Progenitor cell of endocrine pancreas (in vitro differentiated cells): ENCODE measurements around the gene UBE2G2. TPM values are rescaled to one million over a fixed set of nuclear protein-coding genes. Genes with fewer than 3 reads are reported as not detected.

Source experiments
- DNase-seq: peaks from one replicate; pipeline ENCODE4 v3.0.0; 2021; ENCODE audit warnings: low spot score; ENCODE audit not compliant: unreplicated experiment
- H3K27ac Mint-ChIP-seq: 2 replicates; pipeline ENCODE4 v1.8.0; 2021; ENCODE audit warnings: mild to moderate bottlenecking, moderate library complexity, mixed read lengths
- H3K27me3 Mint-ChIP-seq: 2 replicates; pipeline ENCODE4 v1.8.0; 2021; ENCODE audit warnings: mixed read lengths
- H3K36me3 Mint-ChIP-seq: 2 replicates; pipeline ENCODE4 v1.8.0; 2022; ENCODE audit warnings: mixed read lengths; ENCODE audit not compliant: insufficient read depth
- H3K4me1 Mint-ChIP-seq: 2 replicates; pipeline ENCODE4 v1.8.0; 2021; ENCODE audit warnings: low read depth, mixed read lengths
- H3K4me3 Mint-ChIP-seq: 2 replicates; pipeline ENCODE4 v1.8.0; 2021; ENCODE audit warnings: low read depth, mild to moderate bottlenecking, moderate library complexity, mixed read lengths
- H3K9me3 Mint-ChIP-seq: 2 replicates; pipeline ENCODE4 v1.8.0; 2021; ENCODE audit warnings: low read depth, mixed read lengths
- total RNA-seq: library from RNA; stranded (reverse); gene quantifications from 2 replicates; pipeline ENCODE4 v1.2.1, GENCODE V29; 2021
- TF ChIP-seq, protein P1 (sequence below): fragments of 200-600 bp; sonication (generic); IDR thresholded peaks from one replicate; pipeline ENCODE4 v1.5.0; 2021; ENCODE audit warnings: antibody characterized with exemption, mild to moderate bottlenecking; ENCODE audit not compliant: unreplicated experiment

The UBE2G2 gene
- total RNA-seq, 1 donor from 2014 or later = 78.7 TPM

DNA sequence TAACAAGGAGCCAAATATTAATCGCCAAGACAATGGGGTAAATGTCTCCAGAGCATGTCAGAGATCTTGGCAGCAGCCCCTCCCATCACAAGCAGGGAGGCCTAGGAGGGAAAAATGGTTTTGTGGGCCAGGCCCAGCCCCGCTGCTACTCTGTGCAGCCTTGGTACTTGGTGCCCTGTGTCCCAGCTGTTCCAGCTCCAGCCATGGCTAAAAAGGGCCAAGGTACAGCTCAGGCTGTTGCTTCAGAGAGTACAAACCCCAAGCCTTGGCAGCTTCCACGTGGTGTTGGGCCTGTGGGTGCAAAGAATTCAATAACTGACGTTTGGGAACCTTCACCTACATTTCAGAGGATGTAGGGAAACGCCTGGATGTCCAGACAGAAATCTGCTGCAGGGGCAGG lies 10.4 kb downstream of the UBE2G2 start:
- Mint-ChIP-seq H3K27me3 (no peaks in the 10 kb centered on the region), H3K4me3 (no peak overlapping the region), H3K27ac (no peak overlapping the region), H3K4me1 (peaks cover 11% of the 10 kb centered on the region), H3K36me3 (peaks cover 6% of the 10 kb centered on the region), H3K9me3 (no peaks in the 10 kb centered on the region)
- TF ChIP-seq, protein P1, sequence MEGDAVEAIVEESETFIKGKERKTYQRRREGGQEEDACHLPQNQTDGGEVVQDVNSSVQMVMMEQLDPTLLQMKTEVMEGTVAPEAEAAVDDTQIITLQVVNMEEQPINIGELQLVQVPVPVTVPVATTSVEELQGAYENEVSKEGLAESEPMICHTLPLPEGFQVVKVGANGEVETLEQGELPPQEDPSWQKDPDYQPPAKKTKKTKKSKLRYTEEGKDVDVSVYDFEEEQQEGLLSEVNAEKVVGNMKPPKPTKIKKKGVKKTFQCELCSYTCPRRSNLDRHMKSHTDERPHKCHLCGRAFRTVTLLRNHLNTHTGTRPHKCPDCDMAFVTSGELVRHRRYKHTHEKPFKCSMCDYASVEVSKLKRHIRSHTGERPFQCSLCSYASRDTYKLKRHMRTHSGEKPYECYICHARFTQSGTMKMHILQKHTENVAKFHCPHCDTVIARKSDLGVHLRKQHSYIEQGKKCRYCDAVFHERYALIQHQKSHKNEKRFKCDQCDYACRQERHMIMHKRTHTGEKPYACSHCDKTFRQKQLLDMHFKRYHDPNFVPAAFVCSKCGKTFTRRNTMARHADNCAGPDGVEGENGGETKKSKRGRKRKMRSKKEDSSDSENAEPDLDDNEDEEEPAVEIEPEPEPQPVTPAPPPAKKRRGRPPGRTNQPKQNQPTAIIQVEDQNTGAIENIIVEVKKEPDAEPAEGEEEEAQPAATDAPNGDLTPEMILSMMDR = no peak
- no peak for DNase-seq

GRCh38 chr21:44790368-44790767 lies 11.3 kb downstream of the UBE2G2 start:
- peaks cover 11% of the 10 kb centered on the region for H3K4me1 Mint-ChIP-seq
- H3K27ac Mint-ChIP-seq = no peak overlapping the region
- no peaks in the 10 kb centered on the region for H3K9me3 Mint-ChIP-seq
- no peaks in the 10 kb centered on the region for H3K27me3 Mint-ChIP-seq
- TF ChIP-seq, protein P1 = no peak
- H3K4me3 Mint-ChIP-seq = no peak overlapping the region
- DNase-seq = no peak
- H3K36me3 Mint-ChIP-seq = peaks cover 11% of the 10 kb centered on the region

DNA sequence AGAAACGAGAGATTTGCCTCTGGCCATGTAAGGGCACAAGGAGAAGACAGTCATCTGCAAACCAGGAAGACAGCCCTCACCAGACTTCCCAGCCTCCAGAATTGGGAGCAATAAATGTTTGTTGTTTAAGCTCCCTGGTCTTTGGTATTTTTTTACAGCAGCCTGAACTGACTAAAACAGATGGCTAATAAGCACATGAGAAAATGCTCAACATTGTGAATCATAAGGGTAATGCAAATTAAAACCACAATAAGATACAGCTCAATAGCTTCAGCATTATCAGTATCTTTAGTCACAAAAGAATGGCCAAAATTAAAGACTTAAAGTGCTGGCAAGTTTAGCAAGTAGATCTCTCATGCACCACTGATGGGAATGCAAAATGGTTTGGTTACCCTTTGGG lies 11.7 kb downstream of the UBE2G2 start:
- Mint-ChIP-seq H3K27me3 (no peaks in the 10 kb centered on the region), H3K4me1 (peaks cover 11% of the 10 kb centered on the region), H3K4me3 (no peak overlapping the region), H3K36me3 (peaks cover 14% of the 10 kb centered on the region), H3K27ac (no peak overlapping the region), H3K9me3 (no peaks in the 10 kb centered on the region)
- DNase-seq = no peak
- TF ChIP-seq, protein P1 = no peak

- DNase-seq = no peak
- H3K36me3 Mint-ChIP-seq = peaks cover 18% of the 10 kb centered on the region
- TF ChIP-seq, protein P1 = no peak
- no peaks in the 10 kb centered on the region for H3K27me3 Mint-ChIP-seq
- H3K9me3 Mint-ChIP-seq = peaks cover 4% of the 10 kb centered on the region
- H3K27ac Mint-ChIP-seq = no peak overlapping the region
- peaks cover 3% of the 10 kb centered on the region for H3K4me1 Mint-ChIP-seq
- no peak overlapping the region for H3K4me3 Mint-ChIP-seq
These were observed 15.8 kb downstream of the UBE2G2 start for GRCh38 chr21:44785620-44786335.

GRCh38 chr21:44784810-44785209 lies 16.8 kb downstream of the UBE2G2 start:
- Mint-ChIP-seq H3K9me3 (peaks cover 4% of the 10 kb centered on the region), H3K27me3 (no peaks in the 10 kb centered on the region), H3K27ac (no peak overlapping the region), H3K4me1 (peaks cover 12% of the 10 kb centered on the region), H3K4me3 (no peak overlapping the region), H3K36me3 (peaks cover 17% of the 10 kb centered on the region)
- DNase-seq = no peak
- TF ChIP-seq, protein P1 = no peak
